Ovary (tissue), 3 donors: ENCODE data around the gene SLA2.

ENCODE experiments used
- CTCF ChIP-seq, 3 donors: fragments of 450-650 bp in 2 of 3; fragments of 200-600 bp in 1 of 3; IDR thresholded peaks; one replicate each; pipeline versions ENCODE4 v1.5.1 to v1.8.0; 2016 to 2022; ENCODE audit warnings: antibody characterized with exemption in 3 of 3, mild to moderate bottlenecking in 1 of 3
- EP300 ChIP-seq: sonication (generic); formaldehyde crosslinking; IDR thresholded peaks from one replicate; pipeline ENCODE4 v1.6.1; 2017; ENCODE audit warnings: antibody characterized with exemption
- POLR2A ChIP-seq: fragments of 450-650 bp; IDR thresholded peaks from one replicate; pipeline ENCODE4 v1.6.1; 2017; ENCODE audit warnings: antibody characterized with exemption, mild to moderate bottlenecking, moderate library complexity
- donor health status: DM: no; HTN: no; CAD: no.

GRCh38 chr20:36611625-36612024 is 34.4 kb downstream of the SLA2 start:
- TF ChIP-seq CTCF (IDR thresholded peaks at IDR 0.05) (no peak), POLR2A (no peak), EP300 (no peak)
